Activated T-helper 17 cell treated with anti-CD3 and anti-CD28 coated beads, Interleukin-2, amount 50 U/mL, for 72 hours (primary cell): Measurements from ENCODE around the gene JAML. TPM values are rescaled to one million over a fixed set of nuclear protein-coding genes. Genes with fewer than 3 reads are reported as not detected.

Source experiments
- ATAC-seq: fragments of 150-1000 bp; cut with Tn5 transposase; replicated peaks from 2 replicates; pipeline ENCODE4 v1.10.0; 2021; ENCODE audit warnings: mild to moderate bottlenecking, moderate library complexity
- H3K27ac Mint-ChIP-seq: one replicate; pipeline ENCODE4 v1.8.0; 2022; ENCODE audit warnings: mixed read lengths
- H3K27me3 Mint-ChIP-seq: one replicate; pipeline ENCODE4 v1.8.0; 2022; ENCODE audit warnings: mixed read lengths
- H3K36me3 Mint-ChIP-seq: one replicate; pipeline ENCODE4 v1.8.0; 2022; ENCODE audit warnings: low read depth, mild to moderate bottlenecking, mixed read lengths
- H3K4me1 Mint-ChIP-seq: one replicate; pipeline ENCODE4 v1.8.0; 2022; ENCODE audit warnings: mixed read lengths
- H3K4me3 Mint-ChIP-seq: one replicate; pipeline ENCODE4 v1.8.0; 2022; ENCODE audit warnings: mild to moderate bottlenecking, mixed read lengths
- H3K9me3 Mint-ChIP-seq: one replicate; pipeline ENCODE4 v1.8.0; 2022; ENCODE audit warnings: mixed read lengths
- total RNA-seq, 2 donors: library from RNA; stranded (reverse); gene quantifications; one replicate each; pipeline ENCODE4 v1.2.3, GENCODE V29; 2022

The JAML gene
- total RNA-seq, 2 donors from 2014 or later, result 74.0 to 276 TPM

DNA sequence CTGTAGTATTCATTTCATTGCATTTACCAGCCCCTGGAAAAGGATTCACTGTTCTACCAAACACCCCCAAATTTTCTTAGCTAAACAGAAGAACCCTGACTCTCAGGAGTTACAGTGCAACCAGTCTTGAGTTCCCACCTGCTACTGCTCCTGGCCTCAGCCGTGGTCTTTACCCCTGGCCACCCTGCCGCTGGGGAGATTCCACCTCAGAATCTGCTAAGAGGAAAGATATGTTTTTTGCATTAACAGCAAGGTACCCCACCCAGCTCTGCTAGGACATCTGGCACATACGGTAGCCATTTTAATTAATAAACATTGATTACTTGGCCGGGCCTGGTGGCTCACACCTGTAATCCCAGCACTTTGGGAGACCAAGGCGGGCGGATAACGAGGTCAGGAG is 9.0 kb downstream of the JAML start:
- no peaks in the 10 kb centered on the region for H3K9me3 Mint-ChIP-seq
- ATAC-seq, result no peak
- no peaks in the 10 kb centered on the region for H3K36me3 Mint-ChIP-seq
- H3K4me1 Mint-ChIP-seq, result peaks cover 61% of the 10 kb centered on the region
- H3K27ac Mint-ChIP-seq, result no peak overlapping the region
- H3K27me3 Mint-ChIP-seq, result no peaks in the 10 kb centered on the region
- no peak overlapping the region for H3K4me3 Mint-ChIP-seq

DNA sequence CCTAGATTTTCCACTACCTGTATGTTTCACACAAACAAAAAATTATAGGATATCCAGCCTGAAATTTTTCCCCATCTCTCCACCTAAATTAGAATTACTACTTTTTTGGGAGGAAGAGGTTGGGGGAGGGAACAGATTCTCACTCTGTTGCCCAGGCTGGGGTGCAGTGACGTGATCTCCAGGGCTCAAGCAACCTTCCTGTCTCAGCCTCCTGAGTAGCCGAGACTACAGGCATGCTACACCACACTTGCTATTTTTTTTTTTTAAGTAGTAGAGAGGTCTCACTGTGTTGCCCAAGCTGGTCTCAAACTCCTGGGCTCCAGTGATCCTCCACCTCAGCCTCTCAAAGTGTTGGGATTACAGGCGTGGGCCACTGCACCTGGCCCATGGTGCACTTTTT is 9.5 kb downstream of the JAML start:
- ATAC-seq, result no peak
- peaks cover 66% of the 10 kb centered on the region for H3K4me1 Mint-ChIP-seq
- no peak overlapping the region for H3K4me3 Mint-ChIP-seq
- no peaks in the 10 kb centered on the region for H3K27me3 Mint-ChIP-seq
- no peaks in the 10 kb centered on the region for H3K36me3 Mint-ChIP-seq
- H3K27ac Mint-ChIP-seq, result no peak overlapping the region
- no peaks in the 10 kb centered on the region for H3K9me3 Mint-ChIP-seq

DNA sequence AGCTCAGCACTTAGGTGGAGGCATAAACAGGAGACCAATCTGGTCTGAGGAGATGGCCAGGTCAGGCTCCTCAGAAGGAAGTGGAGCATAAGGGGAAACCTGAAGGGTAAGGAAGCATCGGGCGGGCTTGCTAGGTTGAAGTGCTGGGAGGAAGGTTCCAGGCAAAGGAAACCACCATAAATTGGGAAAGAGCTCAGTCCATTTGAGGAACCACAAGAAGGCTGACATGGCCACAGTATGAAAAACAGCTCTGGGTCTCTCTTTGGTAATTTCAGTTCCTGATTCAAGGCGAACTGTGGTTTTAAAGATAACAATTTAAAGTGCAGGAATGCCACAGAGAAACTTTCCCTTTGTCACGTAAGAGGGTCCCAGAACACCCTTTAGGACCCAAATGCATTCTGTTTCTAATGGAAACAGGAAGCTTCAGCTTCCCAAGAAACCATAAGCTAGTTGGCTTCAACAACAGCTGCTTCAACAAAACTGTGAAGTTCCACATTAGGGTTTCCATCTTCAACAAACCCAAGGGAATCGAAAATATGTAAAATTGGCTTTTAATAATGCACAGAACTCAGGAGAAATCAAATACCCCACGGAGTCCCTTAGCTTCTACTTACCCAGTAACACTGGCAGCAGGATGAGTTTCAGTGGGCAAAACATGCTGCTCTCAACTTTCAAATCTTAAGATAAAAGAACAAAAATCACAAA is 10.4 kb downstream of the JAML start:
- H3K27me3 Mint-ChIP-seq, result no peaks in the 10 kb centered on the region
- H3K9me3 Mint-ChIP-seq, result no peaks in the 10 kb centered on the region
- peaks cover 59% of the 10 kb centered on the region for H3K4me1 Mint-ChIP-seq
- ATAC-seq, result no peak
- H3K36me3 Mint-ChIP-seq, result no peaks in the 10 kb centered on the region
- H3K27ac Mint-ChIP-seq, result no peak overlapping the region
- no peak overlapping the region for H3K4me3 Mint-ChIP-seq

DNA sequence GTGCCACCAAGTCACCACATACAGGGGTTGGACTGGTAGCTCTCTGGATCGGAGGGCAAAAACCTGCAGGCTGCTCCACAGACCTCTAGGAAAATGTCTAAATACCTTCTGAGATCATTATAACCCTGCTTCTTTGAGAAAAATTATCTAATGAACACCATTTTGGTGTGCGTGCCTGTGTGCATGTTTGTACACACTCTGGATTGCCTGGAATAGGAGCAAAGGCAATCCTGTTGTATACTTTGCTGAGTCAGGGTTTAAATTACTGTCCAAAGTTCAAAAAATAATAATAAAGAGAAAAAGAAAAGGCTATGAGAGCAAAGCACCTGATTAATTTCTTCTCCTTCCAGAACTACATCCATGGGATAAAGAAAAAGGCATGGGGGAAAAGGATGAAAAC is 11.0 kb downstream of the JAML start:
- no peaks in the 10 kb centered on the region for H3K36me3 Mint-ChIP-seq
- no peak for ATAC-seq
- H3K27me3 Mint-ChIP-seq, result no peaks in the 10 kb centered on the region
- no peak overlapping the region for H3K27ac Mint-ChIP-seq
- no peak overlapping the region for H3K4me3 Mint-ChIP-seq
- H3K9me3 Mint-ChIP-seq, result no peaks in the 10 kb centered on the region
- peaks cover 58% of the 10 kb centered on the region for H3K4me1 Mint-ChIP-seq

DNA sequence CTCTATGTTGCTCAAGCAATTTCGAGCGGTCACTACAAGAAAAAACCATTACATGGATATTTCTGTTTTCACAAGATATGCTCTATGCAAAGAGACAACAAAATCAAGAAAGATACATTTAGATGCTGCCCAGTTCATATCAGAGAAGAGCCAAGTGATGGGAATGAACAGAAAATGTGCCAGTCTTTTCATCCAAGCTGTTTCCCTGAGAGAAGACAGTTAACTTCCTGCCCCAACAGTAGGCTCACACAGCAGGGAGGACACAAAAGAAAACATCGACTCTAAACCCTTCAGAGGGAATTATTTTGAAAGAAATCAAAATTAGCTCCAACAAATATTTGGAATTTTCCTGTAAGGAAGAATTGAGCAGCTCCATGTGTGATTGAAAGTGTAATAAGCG is 11.6 kb downstream of the JAML start:
- no peak for ATAC-seq
- no peaks in the 10 kb centered on the region for H3K36me3 Mint-ChIP-seq

GRCh38 chr11:118212781-118213191 is 12.0 kb downstream of the JAML start:
- Mint-ChIP-seq H3K27me3 (no peaks in the 10 kb centered on the region), H3K9me3 (no peaks in the 10 kb centered on the region), H3K4me1 (peaks cover 57% of the 10 kb centered on the region), H3K4me3 (no peak overlapping the region), H3K27ac (no peak overlapping the region), H3K36me3 (no peaks in the 10 kb centered on the region)
- ATAC-seq, result no peak

More for the DNA sequence above, 11.6 kb downstream of the JAML start:
- Mint-ChIP-seq H3K4me1 (peaks cover 54% of the 10 kb centered on the region), H3K27me3 (no peaks in the 10 kb centered on the region), H3K4me3 (no peak overlapping the region), H3K27ac (no peak overlapping the region), H3K9me3 (no peaks in the 10 kb centered on the region)

DNA sequence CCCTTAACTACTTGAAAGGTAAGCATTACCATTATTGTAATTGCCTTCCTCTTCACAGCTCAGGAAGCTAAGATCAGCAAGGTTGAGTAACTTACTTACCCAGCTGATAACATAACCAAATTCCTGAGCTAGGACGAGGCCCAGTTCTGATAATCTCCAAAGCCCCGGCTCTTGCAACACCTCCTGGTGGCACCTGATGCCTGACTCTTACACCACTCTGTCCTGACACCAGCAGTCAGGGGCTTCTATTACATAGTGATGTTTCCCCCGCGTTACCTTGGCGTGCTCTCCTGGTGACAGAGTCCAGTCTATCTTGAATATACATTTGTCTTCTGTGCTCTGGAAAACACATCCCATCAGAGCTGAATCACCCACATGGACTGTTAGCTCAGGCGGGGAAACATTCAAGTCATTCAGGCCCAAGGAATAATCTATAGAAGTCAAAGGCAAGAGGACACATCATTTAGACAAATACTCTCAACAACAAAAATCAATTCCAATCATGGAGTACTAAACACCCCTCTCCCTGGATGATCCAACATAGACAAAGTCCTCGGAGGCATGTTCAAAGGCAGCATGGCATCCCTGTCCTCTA is 12.6 kb downstream of the JAML start:
- no peaks in the 10 kb centered on the region for H3K27me3 Mint-ChIP-seq
- H3K27ac Mint-ChIP-seq, result no peak overlapping the region
- peaks cover 62% of the 10 kb centered on the region for H3K4me1 Mint-ChIP-seq
- no peaks in the 10 kb centered on the region for H3K36me3 Mint-ChIP-seq
- ATAC-seq, result no peak
- H3K9me3 Mint-ChIP-seq, result no peaks in the 10 kb centered on the region
- H3K4me3 Mint-ChIP-seq, result no peak overlapping the region

GRCh38 chr11:118211006-118211405 is 13.8 kb downstream of the JAML start:
- no peak overlapping the region for H3K4me3 Mint-ChIP-seq
- H3K9me3 Mint-ChIP-seq, result no peaks in the 10 kb centered on the region

GRCh38 chr11:118210323-118210722 is 14.5 kb downstream of the JAML start:
- ATAC-seq, result no peak
- no peaks in the 10 kb centered on the region for H3K27me3 Mint-ChIP-seq
- no peaks in the 10 kb centered on the region for H3K9me3 Mint-ChIP-seq
- peaks cover 81% of the 10 kb centered on the region for H3K4me1 Mint-ChIP-seq
- no peak overlapping the region for H3K27ac Mint-ChIP-seq
- no peak overlapping the region for H3K4me3 Mint-ChIP-seq
- no peaks in the 10 kb centered on the region for H3K36me3 Mint-ChIP-seq

More at GRCh38 chr11:118211006-118211405, 13.8 kb downstream of the JAML start:
- H3K4me1 Mint-ChIP-seq, result peaks cover 74% of the 10 kb centered on the region
- no peaks in the 10 kb centered on the region for H3K27me3 Mint-ChIP-seq
- no peaks in the 10 kb centered on the region for H3K36me3 Mint-ChIP-seq
- no peak for ATAC-seq
- H3K27ac Mint-ChIP-seq, result no peak overlapping the region

GRCh38 chr11:118209033-118209432 is 15.8 kb downstream of the JAML start:
- peak; percentile 30 for ATAC-seq
- Mint-ChIP-seq H3K36me3 (no peaks in the 10 kb centered on the region), H3K4me1 (peaks cover 70% of the 10 kb centered on the region), H3K27ac (peak overlapping the region; percentile 55), H3K9me3 (no peaks in the 10 kb centered on the region), H3K4me3 (peak overlapping the region; percentile 42), H3K27me3 (no peaks in the 10 kb centered on the region)

- Mint-ChIP-seq H3K4me1 (peaks cover 51% of the 10 kb centered on the region), H3K4me3 (no peak overlapping the region), H3K27ac (no peak overlapping the region), H3K9me3 (no peaks in the 10 kb centered on the region), H3K27me3 (no peaks in the 10 kb centered on the region), H3K36me3 (no peaks in the 10 kb centered on the region)
- peak; percentile 75 for ATAC-seq
These were observed 17.7 kb downstream of the JAML start for GRCh38 chr11:118207079-118207478.

DNA sequence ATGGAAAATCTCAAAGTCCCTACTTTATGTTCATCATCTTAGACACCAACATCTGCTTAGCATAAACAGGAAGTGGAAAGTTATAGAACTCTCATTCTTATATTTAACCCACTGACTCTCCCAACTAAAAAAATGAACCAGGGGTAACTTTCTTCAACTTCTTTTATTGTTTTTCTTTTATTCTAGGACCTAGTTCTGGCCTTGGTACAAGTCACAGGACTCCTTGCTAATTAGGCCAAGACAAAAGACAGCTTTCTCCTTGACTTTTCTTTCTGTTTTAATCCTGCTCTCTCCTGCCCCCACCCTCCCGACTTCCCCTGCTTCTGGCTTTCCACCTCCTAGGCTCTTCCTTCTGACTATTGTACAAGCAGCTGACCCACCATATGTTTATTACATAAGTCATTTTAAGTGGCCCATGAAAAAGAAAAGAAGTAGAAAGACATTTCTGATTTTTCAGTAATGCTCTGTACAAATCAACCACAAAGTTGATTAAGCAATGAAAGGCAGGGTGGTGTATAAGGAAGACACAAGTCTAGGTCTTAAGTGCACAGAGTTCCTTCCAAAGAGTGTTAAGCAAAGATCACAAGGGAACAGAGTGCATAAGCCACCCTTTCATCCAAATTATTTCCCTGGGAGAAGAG is 18.3 kb downstream of the JAML start:
- peaks cover 45% of the 10 kb centered on the region for H3K4me1 Mint-ChIP-seq

DNA sequence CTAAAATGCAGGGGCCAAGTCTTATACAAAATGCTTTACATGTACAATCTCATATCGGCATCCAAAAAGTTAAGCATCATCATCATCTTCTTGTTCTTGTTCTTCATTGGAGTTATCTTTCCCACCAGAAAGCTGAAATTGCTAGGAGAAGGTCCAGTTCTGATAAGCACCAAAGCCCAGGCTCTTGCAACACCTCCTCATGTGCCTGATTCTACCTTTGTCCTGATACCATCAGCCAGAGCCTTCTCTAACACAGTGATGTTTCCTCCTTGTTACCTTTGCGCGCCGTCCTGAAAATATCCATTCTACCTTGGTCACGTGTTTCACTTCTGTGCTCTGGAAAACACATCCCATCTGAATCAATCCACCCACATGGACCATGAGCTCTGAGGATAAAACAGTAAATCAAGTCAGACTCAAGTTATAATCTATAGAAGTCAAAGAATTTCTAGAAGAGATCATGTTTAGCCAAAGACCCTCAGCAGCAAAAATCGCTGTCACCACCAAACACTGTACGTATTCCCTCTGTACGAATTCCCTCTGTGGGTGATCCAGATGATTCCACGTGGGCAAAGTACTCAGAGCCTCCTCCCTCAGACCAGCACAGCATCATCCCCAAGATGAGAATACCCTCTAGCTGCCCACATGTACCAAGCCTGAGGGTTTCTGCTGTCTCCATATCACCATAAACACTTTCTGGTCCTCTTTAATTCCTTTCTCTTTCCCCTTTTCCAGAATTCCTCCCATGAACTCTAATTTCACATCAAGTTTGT is 19.0 kb downstream of the JAML start:
- Mint-ChIP-seq H3K27ac (no peak overlapping the region), H3K4me3 (no peak overlapping the region), H3K27me3 (no peaks in the 10 kb centered on the region), H3K36me3 (no peaks in the 10 kb centered on the region), H3K4me1 (peaks cover 41% of the 10 kb centered on the region), H3K9me3 (no peaks in the 10 kb centered on the region)
- ATAC-seq, result no peak

More for the DNA sequence above, 18.3 kb downstream of the JAML start:
- Mint-ChIP-seq H3K36me3 (no peaks in the 10 kb centered on the region), H3K27ac (no peak overlapping the region), H3K4me3 (no peak overlapping the region), H3K27me3 (no peaks in the 10 kb centered on the region), H3K9me3 (no peaks in the 10 kb centered on the region)
- peak; percentile 10 for ATAC-seq

DNA sequence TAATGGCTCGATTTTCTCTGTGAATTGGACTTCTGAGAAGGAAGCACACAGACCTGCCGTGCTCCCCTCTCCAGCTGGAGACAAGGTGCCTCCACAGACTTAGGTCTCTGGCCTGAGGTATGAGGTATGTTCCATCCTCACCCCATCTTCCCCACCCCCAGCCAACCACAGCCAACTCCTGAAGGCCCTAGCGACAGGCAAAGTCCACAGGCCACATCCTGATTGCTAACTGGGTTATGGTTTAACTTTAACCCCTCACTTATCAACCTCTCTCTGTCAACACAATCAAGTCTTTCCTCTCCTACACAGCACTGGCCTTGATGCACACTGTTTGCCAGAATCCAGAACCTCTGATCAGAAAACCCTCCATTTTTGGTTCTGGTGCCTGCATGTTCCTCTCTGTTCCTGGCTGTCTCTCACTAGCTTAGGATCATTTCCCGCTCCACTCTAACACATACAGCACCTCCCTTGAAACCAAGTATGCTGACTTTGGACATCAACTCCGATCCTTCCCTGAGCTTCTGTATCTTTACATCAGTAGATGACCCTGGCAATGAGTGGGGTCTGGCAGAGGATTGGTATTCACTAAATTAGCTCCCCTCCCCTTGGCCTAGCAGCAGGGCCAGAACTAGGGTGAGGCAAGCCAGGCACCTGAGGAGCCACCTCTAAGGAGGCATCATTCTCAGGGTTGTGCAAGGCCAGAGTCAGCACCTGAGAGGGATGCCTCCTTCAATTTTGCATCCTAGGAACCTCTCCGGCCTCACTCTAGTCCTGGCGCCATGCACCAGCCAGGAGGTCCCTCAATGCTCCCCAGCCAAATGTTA is 22.0 kb downstream of the JAML start:
- H3K27ac Mint-ChIP-seq, result no peak overlapping the region
- peaks cover 36% of the 10 kb centered on the region for H3K4me1 Mint-ChIP-seq
- peak; percentile 54 for ATAC-seq
- H3K9me3 Mint-ChIP-seq, result no peaks in the 10 kb centered on the region
- H3K27me3 Mint-ChIP-seq, result no peaks in the 10 kb centered on the region
- H3K4me3 Mint-ChIP-seq, result no peak overlapping the region
- H3K36me3 Mint-ChIP-seq, result peaks cover 16% of the 10 kb centered on the region
